Colonic mucosa (tissue), 4 donors: ENCODE results near the gene SOX18. TPM values are rescaled to one million over a fixed set of nuclear protein-coding genes. Genes with fewer than 3 reads are reported as not detected.

Experiments used
- DNase-seq: peaks from one replicate; pipeline ENCODE4 v3.0.0-alpha.2; 2020
- H3K27ac ChIP-seq: fragments of 200-600 bp; one replicate; pipeline ENCODE4 v1.8.0; 2021
- H3K27me3 ChIP-seq: fragments of 200-600 bp; one replicate; pipeline ENCODE4 v1.8.0; 2021
- H3K36me3 ChIP-seq: fragments of 200-600 bp; one replicate; pipeline ENCODE4 v1.8.0; 2021
- H3K4me1 ChIP-seq: fragments of 200-600 bp; one replicate; pipeline ENCODE4 v1.8.0; 2021; ENCODE audit warnings: mild to moderate bottlenecking
- H3K4me3 ChIP-seq: fragments of 200-600 bp; one replicate; pipeline ENCODE4 v1.8.0; 2021
- H3K9ac ChIP-seq, 2 donors: one replicate each; pipeline ENCODE4 v1.7.0; 2013; ENCODE audit warnings: control low read depth in 2 of 2, low read depth in 2 of 2, low read length in 2 of 2
- H3K9me3 ChIP-seq: fragments of 200-600 bp; one replicate; pipeline ENCODE4 v1.8.0; 2021
- CTCF ChIP-seq: fragments of 200-600 bp; IDR thresholded peaks from one replicate; pipeline ENCODE4 v1.8.0; 2022; ENCODE audit warnings: antibody characterized with exemption, mild to moderate bottlenecking
- intact Hi-C: fragments of 100-400 bp; cut with DNase I; formaldehyde crosslinking; loops from one replicate; pipeline ENCODE4 v1.14.1; 2022
- total RNA-seq, 2 donors: library from RNA; stranded (reverse); fragmentation: NEBNext Ultra II Directional in 1 of 2; extraction: Animal tissue kit (Norgen Biotek cat#: 25700) in 1 of 2; gene quantifications; one replicate each; pipeline ENCODE4 v1.2.1, GENCODE V29; 2021
- donor health status: healthy.
- donor health status: DM: no; HTN: no; CAD: no.
- donor health status: DM: no; HTN: no; CAD: no.

The SOX18 gene
- total RNA-seq, 2 donors from 2014 or later, result 8.4 to 26.8 TPM

- H3K27ac ChIP-seq, result peak overlapping the region; percentile 78
- H3K27me3 ChIP-seq, result peaks cover 5% of the 10 kb centered on the region
- H3K9me3 ChIP-seq, result no peaks in the 10 kb centered on the region
- no peak for TF ChIP-seq CTCF
- peaks cover 2% of the 10 kb centered on the region for H3K4me1 ChIP-seq
- DNase-seq, result no peak
- H3K9ac ChIP-seq, result peak overlapping the region; percentile 66 to 81
- H3K4me3 ChIP-seq, result peak overlapping the region; percentile 59
- no peaks in the 10 kb centered on the region for H3K36me3 ChIP-seq
- intact Hi-C loops, result no loop called here
Observed at GRCh38 chr20:64078934-64079272, 29.5 kb upstream of the SOX18 start.

DNA sequence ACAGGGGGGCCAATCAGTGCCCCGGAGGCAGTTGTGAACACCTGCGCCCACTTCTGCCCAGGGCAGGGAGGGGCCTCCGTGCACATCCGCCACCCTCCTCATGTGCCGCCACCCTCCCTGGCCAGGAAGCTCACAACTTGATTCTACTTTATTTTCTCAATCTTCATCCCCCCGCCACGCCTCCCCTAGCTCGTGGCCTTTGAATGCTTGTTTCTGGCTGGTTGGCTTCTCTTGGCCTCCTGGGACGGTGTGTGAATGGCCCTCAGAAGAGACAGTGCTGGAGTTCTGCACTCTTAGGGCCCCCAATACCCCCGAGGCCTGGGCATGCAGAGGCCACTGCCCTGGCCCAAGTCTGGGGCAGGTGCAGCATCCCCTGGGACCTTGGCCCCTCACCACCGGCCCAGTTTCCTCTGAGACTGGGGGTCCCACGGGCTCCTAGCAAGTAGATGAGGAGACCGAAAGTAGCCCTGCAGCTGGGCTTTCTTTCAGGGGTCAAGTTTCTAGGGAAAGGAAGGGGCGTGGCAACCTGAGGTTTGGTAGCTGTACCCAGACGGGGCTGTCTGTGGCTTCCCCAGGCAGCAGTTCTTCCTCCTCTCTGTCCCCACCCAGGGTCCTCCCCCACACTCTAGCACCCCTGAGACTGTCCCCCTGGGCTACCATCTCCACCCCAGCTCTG lies 28.6 kb upstream of the SOX18 start:
- no peaks in the 10 kb centered on the region for H3K4me1 ChIP-seq
- intact Hi-C loops, result no loop called here
- H3K9ac ChIP-seq, result peak overlapping the region; percentile 66 to 81
- H3K4me3 ChIP-seq, result peak overlapping the region; percentile 59
- H3K27me3 ChIP-seq, result no peaks in the 10 kb centered on the region
- H3K9me3 ChIP-seq, result no peaks in the 10 kb centered on the region
- peak overlapping the region; percentile 78 for H3K27ac ChIP-seq
- no peak for TF ChIP-seq CTCF
- H3K36me3 ChIP-seq, result no peaks in the 10 kb centered on the region
- peak; percentile 46 for DNase-seq

DNA sequence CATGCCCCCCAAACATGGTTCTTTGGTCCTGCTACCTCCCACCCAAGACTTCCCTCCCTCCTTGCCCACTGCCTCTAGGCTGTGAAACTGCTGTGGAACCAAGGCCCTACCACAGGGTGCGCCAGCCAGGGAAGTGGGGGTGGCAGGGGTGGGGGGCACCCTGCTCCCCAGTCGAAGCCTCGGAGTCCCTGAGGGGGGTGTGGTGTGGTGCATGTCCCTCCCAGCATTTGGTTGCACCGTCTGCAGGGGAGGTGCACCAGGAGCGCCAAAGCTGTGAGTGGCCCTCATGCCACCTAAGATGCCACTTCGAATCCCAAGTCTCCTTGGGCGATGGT lies 28.1 kb upstream of the SOX18 start:
- no peaks in the 10 kb centered on the region for H3K27me3 ChIP-seq
- no peaks in the 10 kb centered on the region for H3K9me3 ChIP-seq
- peak overlapping the region; percentile 59 for H3K4me3 ChIP-seq
- DNase-seq, result no peak
- H3K27ac ChIP-seq, result peak overlapping the region; percentile 78
- peak overlapping the region in 1 of 2 donors; percentile 15 for H3K9ac ChIP-seq
- intact Hi-C loops, result no loop called here
- TF ChIP-seq CTCF, result no peak
- H3K4me1 ChIP-seq, result no peaks in the 10 kb centered on the region
- H3K36me3 ChIP-seq, result no peaks in the 10 kb centered on the region

DNA sequence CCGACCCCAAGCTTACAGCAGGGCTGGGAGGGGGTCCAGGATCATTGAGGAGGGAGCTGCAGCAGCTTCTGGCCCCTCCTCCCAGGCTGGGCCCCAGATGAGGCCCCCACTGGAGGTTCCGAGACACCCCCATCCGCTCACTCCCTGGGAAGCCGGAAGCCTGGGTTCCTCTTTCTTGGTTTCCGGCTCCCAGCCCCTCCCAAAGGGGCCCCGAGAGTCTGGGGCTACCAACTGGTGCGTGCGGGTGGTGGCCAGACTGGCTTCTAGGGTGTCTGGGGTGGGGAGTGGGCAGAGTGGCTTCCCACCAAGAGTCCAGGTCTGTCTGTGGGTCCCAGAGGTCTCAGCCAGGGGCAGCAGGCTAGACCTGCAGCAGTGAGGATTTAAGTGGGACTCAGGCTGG lies 27.7 kb upstream of the SOX18 start:
- Histone ChIP-seq H3K36me3 (no peaks in the 10 kb centered on the region), H3K27me3 (no peaks in the 10 kb centered on the region), H3K9ac (peak overlapping the region in 1 of 2 donors; percentile 15), H3K4me1 (no peaks in the 10 kb centered on the region), H3K4me3 (peak overlapping the region; percentile 59), H3K27ac (peak overlapping the region; percentile 78), H3K9me3 (no peaks in the 10 kb centered on the region)
- DNase-seq, result peak; percentile 50
- intact Hi-C loops, result no loop called here
- TF ChIP-seq CTCF, result no peak

DNA sequence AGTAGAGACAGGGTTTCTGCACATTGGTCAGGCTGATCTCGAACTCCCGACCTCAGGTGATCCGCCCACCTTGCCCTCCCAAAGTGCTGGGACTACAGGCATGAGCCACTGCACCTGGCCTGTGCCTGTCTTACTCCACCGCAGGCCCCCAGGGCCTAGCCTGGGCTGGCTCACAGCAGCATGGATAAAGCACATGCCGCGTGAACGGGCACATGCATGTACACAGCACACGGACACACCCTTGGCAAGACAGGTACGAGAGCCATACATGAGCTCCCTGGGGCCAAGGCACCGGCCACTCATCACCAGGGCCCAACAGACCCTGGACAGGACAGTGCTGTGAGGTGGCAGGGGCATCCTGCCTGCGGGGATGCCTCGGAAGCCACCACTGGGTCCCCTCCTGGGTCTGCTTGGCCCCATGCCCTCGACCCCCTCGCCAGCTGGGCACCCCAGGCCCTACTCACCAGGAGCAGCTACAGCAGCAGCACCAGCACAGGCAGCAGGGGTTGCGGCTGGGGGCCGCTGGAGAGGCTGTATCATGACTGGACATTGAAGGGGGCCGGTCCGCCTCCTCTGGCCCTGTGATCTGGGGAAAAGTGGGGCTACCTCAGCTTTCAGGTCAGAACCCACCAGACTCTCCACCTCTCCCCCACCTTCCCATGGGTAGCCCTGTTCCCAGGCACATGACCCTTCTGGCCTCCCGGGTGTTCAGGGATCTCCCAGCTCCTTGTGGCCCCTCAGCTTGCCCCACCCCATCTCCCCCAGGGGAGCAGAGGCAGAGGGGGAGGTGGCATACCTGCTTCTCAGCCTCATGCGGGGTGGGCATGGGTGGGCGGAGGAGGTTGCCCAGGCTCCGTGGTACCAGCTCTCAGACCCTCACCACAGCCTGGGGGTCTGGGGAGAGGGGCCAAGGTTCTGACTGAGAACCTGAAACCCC lies 26.9 kb upstream of the SOX18 start:
- intact Hi-C loops, result no loop called here

More for the DNA sequence above, 26.9 kb upstream of the SOX18 start:
- no peaks in the 10 kb centered on the region for H3K36me3 ChIP-seq
- no peak for TF ChIP-seq CTCF
- DNase-seq, result no peak
- H3K9me3 ChIP-seq, result no peaks in the 10 kb centered on the region
- H3K27me3 ChIP-seq, result no peaks in the 10 kb centered on the region
- H3K27ac ChIP-seq, result peak overlapping the region; percentile 78
- no peaks in the 10 kb centered on the region for H3K4me1 ChIP-seq
- no peak overlapping the region for H3K9ac ChIP-seq
- peak overlapping the region; percentile 59 for H3K4me3 ChIP-seq
